Upper lobe of right lung (tissue), 1 donor: ENCODE measurements around the gene TTC1. TPM values are rescaled to one million over a fixed set of nuclear protein-coding genes. Genes with fewer than 3 reads are reported as not detected.
"Not testable (repeated sequence)": the region's sequence is repeated elsewhere in the genome, so short reads cannot be mapped to it uniquely, and the experiment has no call there.

Source experiments
- ATAC-seq: fragments of 200-7000 bp; cut with Tn5 transposase; one replicate; pipeline ENCODE4 v1.9.1; 2020; ENCODE audit warnings: mild to moderate bottlenecking, moderate library complexity
- DNase-seq: peaks from one replicate; pipeline ENCODE4 v3.0.0-alpha.2; 2020
- H3K27ac ChIP-seq: fragments of 200-600 bp; one replicate; pipeline ENCODE4 v1.8.0; 2022
- H3K27me3 ChIP-seq: fragments of 200-600 bp; one replicate; pipeline ENCODE4 v1.8.0; 2022; ENCODE audit warnings: mild to moderate bottlenecking
- H3K36me3 ChIP-seq: fragments of 200-600 bp; one replicate; pipeline ENCODE4 v1.8.0; 2022
- H3K4me1 ChIP-seq: fragments of 200-600 bp; one replicate; pipeline ENCODE4 v1.8.0; 2022
- H3K4me3 ChIP-seq: fragments of 200-600 bp; one replicate; pipeline ENCODE4 v1.8.0; 2022; ENCODE audit warnings: mild to moderate bottlenecking
- H3K9me3 ChIP-seq: fragments of 200-600 bp; one replicate; pipeline ENCODE4 v1.8.0; 2022
- intact Hi-C: fragments of 100-400 bp; cut with DNase I; formaldehyde crosslinking; loops from one replicate; pipeline ENCODE4 v1.11.0; 2022
- total RNA-seq: library from RNA; stranded (reverse); fragmentation: NEBNext Ultra II Directional; extraction: Animal tissue kit (Norgen Biotek cat#: 25700); gene quantifications from one replicate; pipeline ENCODE4 v1.2.1, GENCODE V29; 2021
- TF ChIP-seq, protein P1 (sequence below): fragments of 200-600 bp; IDR thresholded peaks from one replicate; pipeline ENCODE4 v1.8.0; 2022; ENCODE audit warnings: antibody characterized with exemption
- donor health status: DM: no; HTN: yes; CAD: no; lungs with severe emphysema.

Gene TTC1
- total RNA-seq, 1 donor from 2014 or later: 39.6 TPM

DNA sequence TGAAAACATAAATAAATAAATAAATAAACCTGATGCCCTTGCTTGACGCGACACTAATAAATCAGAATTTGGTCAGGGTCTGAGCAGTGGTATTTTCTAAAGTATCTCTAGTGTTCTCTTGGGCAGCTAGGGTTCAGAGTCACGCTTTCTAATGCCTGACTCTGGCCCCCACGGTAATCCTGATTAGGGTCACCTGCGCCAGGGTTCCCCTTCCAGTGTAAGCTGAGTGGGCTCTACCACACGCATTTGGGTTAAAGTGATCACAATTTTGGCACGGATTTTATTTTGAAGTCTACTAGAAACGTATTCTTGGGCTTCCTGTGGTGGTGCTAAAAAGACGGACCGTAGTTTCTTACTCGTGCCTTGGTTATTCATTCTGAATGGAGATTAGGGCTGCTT lies 651 bp downstream of the TTC1 start:
- no peaks in the 10 kb centered on the region for H3K27me3 ChIP-seq
- ATAC-seq (peak; percentile 3), DNase-seq (no peak)
- peaks cover 40% of the 10 kb centered on the region for H3K36me3 ChIP-seq
- H3K27ac ChIP-seq: peak overlapping the region; percentile 77
- H3K4me1 ChIP-seq: peaks cover 18% of the 10 kb centered on the region
- peak overlapping the region; percentile 64 for H3K4me3 ChIP-seq
- H3K9me3 ChIP-seq: no peaks in the 10 kb centered on the region
- TF ChIP-seq, protein P1, sequence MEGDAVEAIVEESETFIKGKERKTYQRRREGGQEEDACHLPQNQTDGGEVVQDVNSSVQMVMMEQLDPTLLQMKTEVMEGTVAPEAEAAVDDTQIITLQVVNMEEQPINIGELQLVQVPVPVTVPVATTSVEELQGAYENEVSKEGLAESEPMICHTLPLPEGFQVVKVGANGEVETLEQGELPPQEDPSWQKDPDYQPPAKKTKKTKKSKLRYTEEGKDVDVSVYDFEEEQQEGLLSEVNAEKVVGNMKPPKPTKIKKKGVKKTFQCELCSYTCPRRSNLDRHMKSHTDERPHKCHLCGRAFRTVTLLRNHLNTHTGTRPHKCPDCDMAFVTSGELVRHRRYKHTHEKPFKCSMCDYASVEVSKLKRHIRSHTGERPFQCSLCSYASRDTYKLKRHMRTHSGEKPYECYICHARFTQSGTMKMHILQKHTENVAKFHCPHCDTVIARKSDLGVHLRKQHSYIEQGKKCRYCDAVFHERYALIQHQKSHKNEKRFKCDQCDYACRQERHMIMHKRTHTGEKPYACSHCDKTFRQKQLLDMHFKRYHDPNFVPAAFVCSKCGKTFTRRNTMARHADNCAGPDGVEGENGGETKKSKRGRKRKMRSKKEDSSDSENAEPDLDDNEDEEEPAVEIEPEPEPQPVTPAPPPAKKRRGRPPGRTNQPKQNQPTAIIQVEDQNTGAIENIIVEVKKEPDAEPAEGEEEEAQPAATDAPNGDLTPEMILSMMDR: no peak
- intact Hi-C loops: no loop called here

DNA sequence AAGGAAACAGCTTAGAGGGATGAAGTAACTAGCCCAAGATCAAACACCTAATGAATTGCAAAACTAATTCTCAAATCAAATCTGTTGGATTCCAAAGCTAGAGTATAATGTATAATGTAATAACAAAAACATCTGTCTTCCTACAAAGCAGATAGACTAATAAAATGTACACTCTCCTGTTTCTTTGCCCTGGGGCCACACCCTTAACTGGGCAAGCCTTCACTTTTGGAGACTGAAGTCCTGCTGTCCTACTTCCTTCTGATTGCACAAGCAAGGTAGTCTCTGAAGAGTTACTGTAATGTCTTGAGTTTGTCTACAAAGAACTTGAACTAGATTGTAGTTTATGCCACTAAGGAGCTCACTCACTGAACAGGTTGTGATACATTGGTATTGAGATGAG lies 2.5 kb downstream of the TTC1 start:
- Histone ChIP-seq H3K27ac (no peak overlapping the region), H3K27me3 (no peaks in the 10 kb centered on the region), H3K9me3 (no peaks in the 10 kb centered on the region), H3K4me3 (no peak overlapping the region), H3K36me3 (peaks cover 56% of the 10 kb centered on the region), H3K4me1 (peaks cover 18% of the 10 kb centered on the region)
- ATAC-seq (no peak), DNase-seq (no peak)
- intact Hi-C loops: no loop called here
- TF ChIP-seq, protein P1: no peak

DNA sequence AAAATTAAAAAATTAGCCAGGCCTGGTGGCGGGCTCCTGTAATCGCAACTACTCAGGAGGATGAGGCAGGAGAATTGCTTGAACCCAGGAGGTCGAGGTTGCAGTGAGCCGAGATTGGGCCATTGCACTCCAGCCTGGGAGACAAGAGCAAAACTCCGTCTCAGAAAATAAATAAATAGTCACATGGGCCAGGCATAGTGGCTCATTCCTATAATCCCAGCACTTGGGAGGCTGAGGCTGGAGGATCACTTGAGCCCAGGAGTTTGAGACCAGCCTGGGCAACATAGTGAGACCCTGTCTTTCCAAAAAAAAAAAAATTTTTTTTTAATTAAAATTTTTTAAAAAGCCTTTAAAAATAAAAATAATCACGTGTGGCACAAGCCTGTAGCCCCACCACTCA lies 5.3 kb downstream of the TTC1 start:
- H3K27ac ChIP-seq, ATAC-seq, H3K9me3 ChIP-seq, intact Hi-C loops, DNase-seq, H3K27me3 ChIP-seq, H3K4me3 ChIP-seq: not testable (repeated sequence)
- peaks cover 77% of the 10 kb centered on the region for H3K36me3 ChIP-seq
- peaks cover 18% of the 10 kb centered on the region for H3K4me1 ChIP-seq

DNA sequence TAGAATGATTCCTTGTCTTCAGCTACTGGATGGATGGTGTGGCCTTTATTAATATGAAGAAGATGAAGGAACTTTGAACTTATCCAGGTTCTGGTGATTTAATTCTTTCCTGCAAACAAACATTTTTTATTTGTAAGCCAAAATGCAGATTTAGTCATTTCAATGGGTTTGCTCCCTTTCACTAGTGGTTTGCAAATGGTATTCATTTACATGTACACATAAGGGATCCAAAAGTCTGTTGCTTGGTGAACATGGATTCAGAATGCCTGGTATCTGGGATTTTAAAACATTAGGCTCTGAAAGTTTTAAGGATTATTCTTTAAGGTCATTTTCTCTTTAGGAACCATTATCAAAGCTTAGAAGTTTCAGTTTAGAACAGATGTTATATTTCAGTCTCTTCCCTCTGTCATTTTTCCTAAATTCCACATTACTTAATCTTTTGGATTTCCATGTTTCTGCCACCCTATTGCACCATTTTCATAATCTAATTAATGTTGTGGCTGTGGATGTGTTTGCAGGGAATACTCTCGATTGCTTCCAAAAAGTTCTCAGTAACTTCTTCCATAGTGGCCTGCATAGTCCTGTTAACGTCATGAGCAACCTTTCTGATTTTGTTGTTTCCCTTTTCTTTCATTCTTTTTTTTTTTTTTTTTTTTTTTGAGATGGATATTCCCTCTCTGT lies 10.1 kb downstream of the TTC1 start:
- intact Hi-C loops: no loop called here
- peaks cover 16% of the 10 kb centered on the region for H3K4me1 ChIP-seq
- DNase-seq: no peak
- no peak for ATAC-seq
- H3K4me3 ChIP-seq: no peak overlapping the region
- peaks cover 42% of the 10 kb centered on the region for H3K36me3 ChIP-seq
- no peak overlapping the region for H3K27ac ChIP-seq
- no peaks in the 10 kb centered on the region for H3K9me3 ChIP-seq
- no peaks in the 10 kb centered on the region for H3K27me3 ChIP-seq
- TF ChIP-seq, protein P1: no peak

DNA sequence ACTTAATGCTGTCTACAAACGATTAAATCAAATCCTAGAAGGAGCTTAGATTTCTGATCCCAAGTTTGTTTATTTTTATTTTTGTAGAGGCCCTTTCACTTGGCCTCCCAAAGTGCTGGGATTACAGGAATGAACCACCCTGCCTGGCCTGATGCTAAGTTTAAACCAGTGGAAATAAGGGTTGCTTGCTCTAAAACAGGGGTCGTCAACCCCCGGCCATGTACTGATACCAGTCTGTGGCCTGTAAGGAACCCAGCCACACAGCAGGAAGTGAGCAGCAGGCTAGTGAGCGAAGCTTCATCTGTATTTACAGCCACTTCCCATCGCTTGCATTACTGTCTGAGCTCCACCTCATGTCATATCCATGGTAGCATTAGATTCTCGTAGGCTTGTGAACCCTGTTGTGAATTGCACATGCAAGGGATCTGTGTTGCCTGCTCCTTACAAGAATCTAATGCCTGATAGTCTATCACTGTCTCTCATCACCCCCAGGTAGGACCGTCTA lies 11.4 kb downstream of the TTC1 start:
- Histone ChIP-seq H3K36me3 (peaks cover 39% of the 10 kb centered on the region), H3K4me1 (peaks cover 16% of the 10 kb centered on the region), H3K9me3 (no peaks in the 10 kb centered on the region), H3K4me3 (no peak overlapping the region), H3K27me3 (no peaks in the 10 kb centered on the region), H3K27ac (no peak overlapping the region)
- no peak for DNase-seq
- intact Hi-C loops: no loop called here
- ATAC-seq: no peak
- TF ChIP-seq, protein P1: no peak

DNA sequence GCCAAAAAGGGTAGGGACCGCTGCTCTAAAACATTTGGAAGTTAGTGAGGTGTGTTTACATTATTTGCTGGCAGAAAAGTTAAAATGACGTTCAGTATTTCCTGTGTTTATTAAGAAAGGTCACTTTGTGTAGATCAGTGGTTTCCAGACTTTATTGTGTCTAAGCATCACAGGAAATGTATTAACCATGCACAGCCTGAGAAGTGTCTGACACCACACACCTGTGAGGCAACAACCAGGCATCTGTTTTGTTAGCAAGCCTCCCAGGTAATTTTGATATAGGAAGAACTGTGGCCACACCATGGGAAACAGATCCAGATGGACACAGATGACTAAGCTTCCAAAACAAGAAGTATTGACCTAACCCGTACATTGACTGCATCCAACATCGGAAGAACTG lies 12.0 kb downstream of the TTC1 start:
- no peak for DNase-seq
- no peak for ATAC-seq
- Histone ChIP-seq H3K27ac (no peak overlapping the region), H3K9me3 (no peaks in the 10 kb centered on the region), H3K4me1 (peaks cover 16% of the 10 kb centered on the region), H3K27me3 (no peaks in the 10 kb centered on the region), H3K4me3 (no peak overlapping the region), H3K36me3 (peaks cover 39% of the 10 kb centered on the region)
- intact Hi-C loops: no loop called here
- TF ChIP-seq, protein P1: no peak
